NCI-H774 (cell line): Measurements from ENCODE around the gene MMP14.
"Not testable (repeated sequence)": the region's sequence is repeated elsewhere in the genome, so short reads cannot be mapped to it uniquely, and the experiment has no call there.

Source experiments
- DNase-seq: peaks from one replicate; lab custom pipeline; 2025; lab: John Stamatoyannopoulos, UW

MMP14 gene

GRCh38 chr14:22842211-22843122 is 6.1 kb downstream of the MMP14 start:
- no peak for DNase-seq

GRCh38 chr14:22843123-22843925 is 6.9 kb downstream of the MMP14 start:
- no peak for DNase-seq

DNA sequence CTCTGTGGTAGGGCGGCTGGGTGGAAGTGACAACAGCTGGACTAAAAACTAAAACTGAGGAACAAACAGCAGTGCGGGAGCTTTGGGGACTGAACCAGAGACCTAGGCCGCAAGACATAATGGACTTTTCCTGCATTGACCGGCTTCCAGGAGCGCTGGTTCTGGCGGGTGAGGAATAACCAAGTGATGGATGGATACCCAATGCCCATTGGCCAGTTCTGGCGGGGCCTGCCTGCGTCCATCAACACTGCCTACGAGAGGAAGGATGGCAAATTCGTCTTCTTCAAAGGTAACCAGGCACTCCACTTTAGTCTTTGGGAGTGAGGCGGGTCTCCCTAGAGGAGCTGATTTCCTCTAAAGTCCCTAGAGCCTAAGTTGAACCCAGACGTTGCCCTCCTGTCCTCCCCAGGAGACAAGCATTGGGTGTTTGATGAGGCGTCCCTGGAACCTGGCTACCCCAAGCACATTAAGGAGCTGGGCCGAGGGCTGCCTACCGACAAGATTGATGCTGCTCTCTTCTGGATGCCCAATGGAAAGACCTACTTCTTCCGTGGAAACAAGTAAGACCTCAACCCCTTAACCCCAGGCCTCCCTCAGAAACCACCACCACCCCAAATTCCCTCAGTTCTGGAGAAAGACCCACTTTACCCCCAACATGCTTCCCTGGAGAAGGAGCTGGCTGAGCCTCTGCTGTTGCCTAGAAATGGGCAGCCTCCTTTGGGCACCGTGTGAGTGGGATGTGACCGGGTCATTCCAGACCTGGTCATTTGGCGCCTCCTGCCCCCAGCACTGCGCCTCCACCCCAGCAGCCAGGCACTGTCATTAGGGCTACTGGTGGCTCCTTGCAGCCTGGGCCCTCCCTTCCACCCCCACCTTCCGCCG is 8.1 kb downstream of the MMP14 start:
- no peak for DNase-seq

- no peak for DNase-seq
Observed at GRCh38 chr14:22845103-22845394, 8.7 kb downstream of the MMP14 start.

DNA sequence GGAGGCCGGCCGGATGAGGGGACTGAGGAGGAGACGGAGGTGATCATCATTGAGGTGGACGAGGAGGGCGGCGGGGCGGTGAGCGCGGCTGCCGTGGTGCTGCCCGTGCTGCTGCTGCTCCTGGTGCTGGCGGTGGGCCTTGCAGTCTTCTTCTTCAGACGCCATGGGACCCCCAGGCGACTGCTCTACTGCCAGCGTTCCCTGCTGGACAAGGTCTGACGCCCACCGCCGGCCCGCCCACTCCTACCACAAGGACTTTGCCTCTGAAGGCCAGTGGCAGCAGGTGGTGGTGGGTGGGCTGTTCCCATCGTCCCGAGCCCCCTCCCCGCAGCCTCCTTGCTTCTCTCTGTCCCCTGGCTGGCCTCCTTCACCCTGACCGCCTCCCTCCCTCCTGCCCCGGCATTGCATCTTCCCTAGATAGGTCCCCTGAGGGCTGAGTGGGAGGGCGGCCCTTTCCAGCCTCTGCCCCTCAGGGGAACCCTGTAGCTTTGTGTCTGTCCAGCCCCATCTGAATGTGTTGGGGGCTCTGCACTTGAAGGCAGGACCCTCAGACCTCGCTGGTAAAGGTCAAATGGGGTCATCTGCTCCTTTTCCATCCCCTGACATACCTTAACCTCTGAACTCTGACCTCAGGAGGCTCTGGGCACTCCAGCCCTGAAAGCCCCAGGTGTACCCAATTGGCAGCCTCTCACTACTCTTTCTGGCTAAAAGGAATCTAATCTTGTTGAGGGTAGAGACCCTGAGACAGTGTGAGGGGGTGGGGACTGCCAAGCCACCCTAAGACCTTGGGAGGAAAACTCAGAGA is 9.6 kb downstream of the MMP14 start:
- no peak for DNase-seq

GRCh38 chr14:22846811-22847307 is 10.5 kb downstream of the MMP14 start:
- no peak for DNase-seq

DNA sequence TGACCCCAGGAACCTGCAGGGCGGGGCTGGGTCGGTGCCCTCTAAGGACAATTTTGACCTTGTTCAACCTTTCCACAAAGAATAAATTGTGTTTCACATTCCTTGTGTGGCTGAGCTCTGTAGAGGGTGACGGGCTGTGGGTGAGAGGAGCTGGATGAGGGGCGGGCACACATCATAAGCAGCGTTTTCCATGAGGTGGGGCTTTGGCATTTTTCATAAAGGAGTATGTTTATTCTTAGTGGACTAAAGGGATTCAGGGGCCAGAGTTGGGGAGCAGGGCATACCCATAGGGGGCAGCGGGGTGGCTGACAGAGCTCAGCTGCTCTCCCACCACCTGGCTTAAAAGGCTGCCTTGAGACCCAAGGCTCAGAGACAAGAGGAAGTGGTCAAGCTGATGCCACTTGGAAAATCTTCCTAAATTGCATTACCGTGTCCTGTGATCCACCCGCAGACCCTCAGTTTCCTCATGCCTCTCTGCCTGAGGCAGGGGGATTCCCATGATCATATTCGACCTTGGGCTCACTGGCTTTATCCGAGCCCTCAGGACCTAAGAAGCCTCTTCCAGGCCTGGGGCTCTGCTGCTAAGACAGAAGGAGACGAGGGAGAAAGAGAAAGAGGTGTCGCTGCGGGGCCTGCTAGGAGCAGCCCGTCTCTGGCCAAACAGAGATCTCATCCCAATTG is 11.4 kb downstream of the MMP14 start:
- DNase-seq: no peak

- DNase-seq: no peak
Observed at GRCh38 chr14:22848351-22849164, 12.2 kb downstream of the MMP14 start.

GRCh38 chr14:22849212-22849819 is 12.9 kb downstream of the MMP14 start:
- DNase-seq: no peak

DNA sequence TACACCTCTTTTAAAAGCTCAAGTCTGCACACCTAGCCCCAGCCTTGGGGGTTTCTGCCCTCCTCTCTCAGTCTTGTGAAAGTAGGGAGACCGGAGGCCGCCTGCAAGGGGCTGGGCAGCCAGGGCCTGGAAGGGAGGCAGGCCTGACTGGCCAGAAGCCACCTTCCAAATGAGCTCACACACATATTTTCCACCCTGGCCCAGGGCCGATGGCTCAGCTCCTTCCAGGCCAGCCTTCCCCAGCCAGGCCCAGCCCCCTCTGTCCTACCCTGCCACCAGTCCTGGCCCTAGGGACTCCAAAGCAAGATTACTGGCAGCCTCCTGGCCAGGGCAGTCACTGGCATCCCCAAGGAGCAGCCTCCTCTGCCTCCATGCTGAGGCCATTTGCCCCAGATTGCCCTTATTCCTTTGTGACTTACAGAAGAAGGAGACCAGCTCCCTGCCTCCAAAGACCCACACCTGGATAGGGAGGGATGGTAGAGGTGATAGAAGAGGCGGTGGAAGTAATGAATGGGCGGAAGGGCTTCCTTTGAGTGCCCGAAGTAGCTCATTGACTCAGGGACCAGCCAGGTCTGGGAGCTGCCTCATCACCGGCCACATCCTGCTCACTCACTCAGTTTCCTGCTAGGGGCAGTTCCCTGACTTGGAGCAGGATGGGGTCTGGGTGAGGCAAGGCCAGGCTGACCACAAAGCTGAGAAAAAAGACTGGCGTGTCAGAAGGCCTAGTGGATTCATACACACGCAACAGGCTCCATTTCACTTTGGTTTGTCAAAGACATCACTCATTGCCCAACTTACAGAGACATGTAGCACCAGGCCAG is 14.8 kb downstream of the MMP14 start:
- DNase-seq: no peak

DNA sequence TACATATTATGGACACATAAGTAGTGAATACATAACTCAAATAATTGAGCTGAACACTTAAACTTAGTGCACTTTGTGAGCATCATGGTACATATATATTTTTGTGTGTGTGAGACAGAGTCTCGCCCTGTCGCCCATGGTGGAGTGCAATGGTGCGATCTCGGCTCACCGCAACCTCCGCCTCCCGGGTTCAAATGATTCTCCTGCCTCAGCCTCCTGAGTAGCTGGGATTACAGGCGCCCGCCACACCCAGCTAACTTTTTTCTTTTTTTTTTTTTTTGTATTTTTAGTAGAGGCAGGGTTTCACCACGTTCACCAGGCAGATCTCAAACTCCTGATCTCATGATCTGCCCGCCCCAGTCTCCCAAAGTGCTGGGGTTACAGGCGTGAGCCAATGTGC is 15.8 kb downstream of the MMP14 start:
- not testable (repeated sequence) for DNase-seq

- DNase-seq: no peak
Observed at GRCh38 chr14:22852599-22852939, 16.2 kb downstream of the MMP14 start.

DNA sequence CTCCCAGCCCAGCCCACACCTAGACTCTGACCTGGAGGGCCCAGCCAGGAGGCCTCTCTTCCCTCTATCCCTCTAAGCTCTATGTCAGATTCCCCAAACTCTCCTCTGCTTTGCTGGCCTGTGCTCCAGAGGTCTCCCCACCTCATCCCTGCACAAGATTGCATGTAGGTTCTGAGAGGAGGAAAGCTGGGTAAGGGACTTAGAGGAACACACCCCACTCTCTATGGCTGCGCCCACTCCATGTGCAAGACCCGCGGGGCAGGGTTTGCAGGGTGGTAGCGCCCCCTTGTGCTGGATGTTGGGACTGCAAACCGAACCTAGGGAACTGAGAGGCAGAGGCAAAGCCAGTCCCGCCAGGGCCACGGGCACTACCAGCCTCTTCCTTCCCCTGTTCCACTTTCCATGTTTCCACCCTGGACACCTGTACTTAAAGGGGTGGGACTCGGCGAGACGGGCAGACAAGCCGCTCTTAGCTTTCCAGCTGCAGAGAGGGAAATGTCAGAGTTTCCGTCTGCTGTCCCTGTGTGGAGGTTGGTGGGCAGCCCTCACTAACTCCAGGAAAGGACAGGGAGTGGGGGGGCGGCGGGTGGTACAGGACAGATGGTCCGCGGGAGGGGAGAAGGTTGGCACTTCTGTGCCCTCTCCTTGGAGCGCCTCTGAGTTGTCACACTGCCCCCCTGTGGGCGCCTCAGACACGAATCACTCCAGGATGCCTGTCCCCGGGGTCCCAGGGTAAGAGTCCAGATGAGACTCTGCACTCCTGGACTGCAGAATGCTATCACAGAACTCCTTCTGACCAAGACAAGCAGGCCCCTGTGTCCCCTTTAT is 16.8 kb downstream of the MMP14 start:
- peak; percentile 57 for DNase-seq

GRCh38 chr14:22854296-22854695 is 17.9 kb downstream of the MMP14 start:
- not testable (repeated sequence) for DNase-seq

DNA sequence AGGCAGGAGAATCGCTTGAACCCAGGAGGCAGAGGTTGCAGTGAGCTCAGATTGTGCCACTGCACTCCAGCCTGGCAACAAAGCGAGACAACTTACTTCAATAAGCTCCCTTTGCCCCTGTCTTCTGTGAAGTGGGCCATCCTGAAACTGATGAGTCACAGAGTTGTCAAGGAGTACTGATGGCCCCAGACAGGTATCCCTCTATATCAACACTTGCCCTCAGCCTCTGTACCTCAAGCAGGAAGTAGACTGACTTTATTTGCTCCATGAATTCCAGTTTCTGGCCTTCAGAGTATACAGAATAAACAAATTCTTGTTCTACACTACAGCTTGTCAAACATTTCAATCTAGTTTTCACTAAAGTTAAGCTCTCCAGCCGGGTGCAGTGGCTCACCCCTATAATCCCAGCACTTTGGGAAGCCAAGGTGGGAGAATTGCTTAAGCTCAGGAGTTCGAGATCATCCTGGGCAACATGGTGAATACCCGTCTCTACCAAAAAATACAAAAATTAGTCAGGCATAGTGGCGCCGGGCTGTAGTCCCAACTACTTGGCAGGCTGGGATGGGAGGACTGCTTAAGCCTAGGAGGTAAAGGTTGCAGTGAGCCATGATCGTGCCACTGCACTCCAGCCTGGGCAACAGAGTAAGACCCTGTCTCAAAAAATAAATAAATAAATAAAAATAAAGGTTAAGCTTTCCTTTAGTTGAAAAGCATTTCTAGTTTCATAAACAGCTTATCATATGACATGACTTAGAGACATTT is 18.8 kb downstream of the MMP14 start:
- no peak for DNase-seq

DNA sequence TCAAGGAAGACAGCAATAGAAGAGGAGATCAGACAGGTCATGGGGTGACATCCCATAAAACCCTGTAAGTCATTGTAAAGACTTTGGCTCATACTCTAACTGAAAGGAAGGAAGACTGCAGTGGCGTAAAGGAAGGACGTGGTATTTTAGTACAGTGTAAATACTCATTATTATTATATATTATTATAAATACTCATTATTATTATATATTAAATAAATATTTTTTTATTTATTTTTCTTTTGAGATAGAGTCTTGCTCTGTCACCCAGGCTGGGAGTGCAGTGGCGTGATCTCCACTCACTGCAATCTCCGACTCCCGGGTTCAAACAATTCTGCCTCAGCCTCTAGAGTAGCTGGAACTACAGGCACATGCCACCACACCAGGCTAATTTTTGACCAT is 20.0 kb downstream of the MMP14 start:
- no peak for DNase-seq

- not testable (repeated sequence) for DNase-seq
Observed at GRCh38 chr14:22860377-22860776, 24.0 kb downstream of the MMP14 start.
